GM19463 (cell line): ENCODE measurements around the gene DOCK4.

ENCODE experiments used
- ATAC-seq: cut with Tn5 transposase; IDR thresholded peaks from one replicate; pipeline ENCODE4 v1.9.1; 2021; ENCODE audit warnings: mild to moderate bottlenecking, moderate library complexity; ENCODE audit not compliant: unreplicated experiment

Gene DOCK4

GRCh38 chr7:111866787-111867186, 339.4 kb downstream of the DOCK4 start:
- ATAC-seq: no peak

- no peak for ATAC-seq
Observed at GRCh38 chr7:111865430-111865829, 340.8 kb downstream of the DOCK4 start.

- ATAC-seq: no peak
Observed at GRCh38 chr7:111864291-111864976, 341.8 kb downstream of the DOCK4 start.

GRCh38 chr7:111863269-111863668, 342.9 kb downstream of the DOCK4 start:
- ATAC-seq: no peak

- ATAC-seq: no peak
Observed at GRCh38 chr7:111860248-111860647, 346.0 kb downstream of the DOCK4 start.

GRCh38 chr7:111858331-111858730, 347.9 kb downstream of the DOCK4 start:
- no peak for ATAC-seq

- ATAC-seq: no peak
Observed at GRCh38 chr7:111855842-111856227, 350.4 kb downstream of the DOCK4 start.

- peak; percentile 88 for ATAC-seq
Observed at GRCh38 chr7:111855161-111855841, 350.9 kb downstream of the DOCK4 start.

- no peak for ATAC-seq
Observed at GRCh38 chr7:111853201-111853990, 352.8 kb downstream of the DOCK4 start.

- ATAC-seq: no peak
Observed at GRCh38 chr7:111852081-111852480, 354.1 kb downstream of the DOCK4 start.

GRCh38 chr7:111846898-111847297, 359.3 kb downstream of the DOCK4 start:
- ATAC-seq: no peak

- no peak for ATAC-seq
Observed at GRCh38 chr7:111845853-111846252, 360.3 kb downstream of the DOCK4 start.

GRCh38 chr7:111844904-111845671, 361.1 kb downstream of the DOCK4 start:
- no peak for ATAC-seq

- no peak for ATAC-seq
Observed at GRCh38 chr7:111842491-111842890, 363.7 kb downstream of the DOCK4 start.

- ATAC-seq: no peak
Observed at GRCh38 chr7:111841596-111842205, 364.5 kb downstream of the DOCK4 start.

GRCh38 chr7:111840528-111840927, 365.7 kb downstream of the DOCK4 start:
- ATAC-seq: no peak

GRCh38 chr7:111839261-111839660, 366.9 kb downstream of the DOCK4 start:
- ATAC-seq: no peak

- ATAC-seq: no peak
Observed at GRCh38 chr7:111836592-111836991, 369.6 kb downstream of the DOCK4 start.

GRCh38 chr7:111835066-111835465, 371.1 kb downstream of the DOCK4 start:
- no peak for ATAC-seq

- ATAC-seq: no peak
Observed at GRCh38 chr7:111834367-111834766, 371.8 kb downstream of the DOCK4 start.

GRCh38 chr7:111833466-111833865, 372.7 kb downstream of the DOCK4 start:
- ATAC-seq: no peak
